ENCODE results near the gene ZAP70. TPM values are rescaled to one million over a fixed set of nuclear protein-coding genes. Genes with fewer than 3 reads are reported as not detected.

Gene ZAP70
- total RNA-seq, 2 experiments from 2014 or later: 40.8 to 57.9 TPM

- Histone ChIP-seq H3K9me3 (ENCODE audit: low read length) (0 out of 2 replicates have a peak, but pooled peaks cover 6% of the 10 kb centered on the region), H3K4me3 (ENCODE audit: low read depth, low read length, poor library complexity, severe bottlenecking) (no peak overlapping the region), H3K79me2 (ENCODE audit: insufficient read depth, low read depth, low read length) (no peaks in the 10 kb centered on the region), H3K36me3 (ENCODE audit: insufficient read depth, low read length) (peaks cover 48% of the 10 kb centered on the region), H3K4me2 (ENCODE audit: low read length) (no peak overlapping the region), H3K27ac (ENCODE audit: low read depth, low read length, poor library complexity, severe bottlenecking) (no peak overlapping the region), H4K20me1 (ENCODE audit: insufficient read depth, low read length) (no peaks in the 10 kb centered on the region), H2AFZ (ENCODE audit: low read length) (no peak overlapping the region), H3K9me2 (ENCODE audit: insufficient read depth, low read length) (no peaks in the 10 kb centered on the region), H3K4me1 (ENCODE audit: insufficient read depth, low read length, poor library complexity, severe bottlenecking) (no peaks in the 10 kb centered on the region)
- TF ChIP-seq EZH2phosphoT487 (IDR thresholded peaks at IDR 0.05; ENCODE audit: borderline replicate concordance, low read depth, low read length) (no peak), CTCF (conservative IDR thresholded peaks at IDR 0.05; ENCODE audit: low read length) (no peak)
- no TSS peak for BruUV-seq (replicated peaks)
- intact Hi-C loops (cut with micrococcal nuclease; ENCODE audit: unreplicated experiment): no loop called here
- no peak for DNase-seq (ENCODE audit: low spot score)
- CTCF ChIA-PET (ENCODE audit: unreplicated experiment): no interaction called here
- POLR2A ChIA-PET: no interaction called here
These were observed 11.1 kb downstream of the ZAP70 start for GRCh38 chr2:97724501-97724900.

- POLR2A ChIA-PET: no interaction called here
- no TSS peak for BruUV-seq (replicated peaks)
These were observed 11.7 kb downstream of the ZAP70 start for GRCh38 chr2:97724946-97725688.

More at GRCh38 chr2:97724946-97725688, 11.7 kb downstream of the ZAP70 start:
- no peaks in the 10 kb centered on the region for H4K20me1 ChIP-seq (ENCODE audit: insufficient read depth, low read length)
- intact Hi-C loops (cut with micrococcal nuclease; ENCODE audit: unreplicated experiment): no loop called here
- H3K36me3 ChIP-seq (ENCODE audit: insufficient read depth, low read length): peaks cover 50% of the 10 kb centered on the region
- H3K4me1 ChIP-seq (ENCODE audit: insufficient read depth, low read length, poor library complexity, severe bottlenecking): no peaks in the 10 kb centered on the region
- no peak for TF ChIP-seq EZH2phosphoT487 (IDR thresholded peaks at IDR 0.05; ENCODE audit: borderline replicate concordance, low read depth, low read length)
- TF ChIP-seq CTCF (conservative IDR thresholded peaks at IDR 0.05; ENCODE audit: low read length): no peak
- CTCF ChIA-PET (ENCODE audit: unreplicated experiment): no interaction called here
- H3K79me2 ChIP-seq (ENCODE audit: insufficient read depth, low read depth, low read length): no peaks in the 10 kb centered on the region
- DNase-seq (ENCODE audit: low spot score): no peak
- no peak overlapping the region for H2AFZ ChIP-seq (ENCODE audit: low read length)
- no peak overlapping the region for H3K4me3 ChIP-seq (ENCODE audit: low read depth, low read length, poor library complexity, severe bottlenecking)
- H3K27ac ChIP-seq (ENCODE audit: low read depth, low read length, poor library complexity, severe bottlenecking): no peak overlapping the region
- no peaks in the 10 kb centered on the region for H3K9me2 ChIP-seq (ENCODE audit: insufficient read depth, low read length)
- 0 out of 2 replicates have a peak, but pooled peaks cover 6% of the 10 kb centered on the region for H3K9me3 ChIP-seq (ENCODE audit: low read length)
- H3K4me2 ChIP-seq (ENCODE audit: low read length): no peak overlapping the region

Data from OCI-LY7 (cell line).